NCI-H2107 (cell line): ENCODE measurements around the gene NTF3.

Experiments
- DNase-seq: peaks from one replicate; lab custom pipeline; 2025; lab: John Stamatoyannopoulos, UW

NTF3 gene

DNA sequence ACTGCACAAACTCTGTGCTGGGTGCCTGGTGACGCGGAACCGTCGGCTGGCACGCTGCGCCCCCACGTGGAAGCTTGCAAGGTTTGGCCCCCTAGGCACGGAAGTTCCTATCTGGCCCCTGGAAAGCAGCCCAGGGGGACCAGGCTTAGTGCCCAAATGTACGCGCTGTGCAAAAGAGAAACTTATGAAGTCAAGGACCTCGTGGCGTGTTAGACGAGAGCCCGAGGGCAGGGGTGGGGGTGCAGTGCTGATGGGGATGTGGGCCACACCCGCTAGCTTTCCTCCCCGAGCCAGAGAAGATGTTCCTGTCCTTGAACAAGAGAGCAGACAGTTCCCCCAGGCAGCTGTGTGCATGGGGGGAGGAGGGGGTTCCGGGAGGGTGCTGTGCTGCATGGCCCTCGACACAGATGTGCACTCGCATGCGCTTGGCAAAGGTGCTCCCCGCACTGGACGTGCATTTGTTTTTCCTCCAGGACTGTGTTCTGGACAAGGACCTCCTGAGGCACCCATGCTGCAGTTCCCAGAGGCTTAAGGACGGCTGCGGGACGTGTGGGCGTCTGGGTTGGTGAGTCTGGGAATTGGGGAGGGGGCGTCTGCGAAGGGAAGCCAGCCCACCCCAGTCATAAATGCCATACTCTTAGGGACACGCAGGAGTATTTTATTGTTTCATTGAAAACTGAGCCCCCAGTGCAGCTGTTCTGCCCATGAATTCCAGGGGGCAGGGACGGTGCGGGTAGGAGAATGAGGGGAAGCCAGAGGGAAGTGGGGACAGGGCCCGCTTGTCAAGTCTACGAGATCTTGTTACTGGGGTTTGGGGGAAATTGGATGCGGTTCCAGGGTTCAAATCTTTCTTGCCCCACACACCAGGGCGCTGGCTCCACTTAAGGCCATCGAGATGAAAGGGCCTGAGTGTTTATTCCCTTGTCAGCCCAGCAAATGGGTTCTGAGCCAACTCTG is 80.0 kb downstream of the NTF3 start:
- DNase-seq, result no peak

DNA sequence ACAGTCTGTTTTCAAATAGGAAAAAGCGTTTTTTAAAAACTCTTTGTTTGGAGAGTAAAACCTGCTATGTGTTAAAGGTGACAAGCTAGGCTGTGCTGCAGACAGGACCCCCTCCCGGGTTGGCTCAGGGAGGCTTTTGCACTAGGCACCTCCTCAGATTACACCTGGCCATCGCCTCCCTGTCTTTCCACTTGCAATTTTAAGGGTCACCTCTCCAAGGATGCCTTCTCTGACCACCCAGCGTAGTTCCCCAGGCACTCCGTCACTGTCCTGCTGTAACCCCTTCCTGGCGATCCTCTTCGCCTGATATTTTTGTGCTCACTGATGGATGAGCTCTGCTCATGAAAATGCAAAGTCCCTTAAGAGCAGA is 80.7 kb downstream of the NTF3 start:
- DNase-seq, result no peak

DNA sequence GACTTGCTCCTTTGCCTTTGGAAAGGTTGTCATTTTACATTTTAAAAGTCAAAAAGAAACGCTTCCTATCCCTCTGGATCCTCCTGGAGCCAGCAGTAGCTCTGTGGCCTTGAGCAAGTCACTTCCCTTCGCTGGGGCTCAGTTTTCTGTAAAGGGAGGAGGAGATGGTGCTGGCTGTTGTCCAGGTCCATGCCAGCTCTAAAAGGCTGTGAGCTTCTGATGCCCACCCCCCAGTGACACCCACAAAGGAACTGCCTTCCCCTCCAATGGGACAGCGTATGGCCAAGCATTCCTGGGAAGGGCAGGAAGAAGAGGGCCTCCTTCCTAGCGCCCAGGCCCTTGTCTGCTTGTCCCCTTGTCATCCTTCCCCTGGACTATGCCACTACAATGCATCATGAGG is 81.5 kb downstream of the NTF3 start:
- DNase-seq, result no peak

DNA sequence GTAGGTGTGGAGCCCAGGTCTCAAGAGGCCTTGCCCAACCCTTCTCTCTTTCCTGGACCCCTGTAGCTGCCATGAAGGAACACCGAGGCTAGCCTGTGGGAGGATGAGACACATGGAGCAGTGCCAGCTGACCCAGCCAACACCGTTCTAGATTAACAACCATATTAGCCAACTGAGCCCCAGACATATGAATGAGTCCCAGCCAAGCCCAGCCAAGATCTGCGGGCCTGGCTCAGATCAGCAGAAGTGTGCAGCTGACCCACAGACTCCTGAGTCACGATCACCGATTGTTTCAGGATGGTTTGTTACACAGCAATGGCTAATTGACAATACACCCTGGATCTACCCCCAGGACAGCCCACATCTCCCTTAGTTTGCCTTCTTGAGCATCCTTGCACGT is 82.1 kb downstream of the NTF3 start:
- DNase-seq, result no peak

DNA sequence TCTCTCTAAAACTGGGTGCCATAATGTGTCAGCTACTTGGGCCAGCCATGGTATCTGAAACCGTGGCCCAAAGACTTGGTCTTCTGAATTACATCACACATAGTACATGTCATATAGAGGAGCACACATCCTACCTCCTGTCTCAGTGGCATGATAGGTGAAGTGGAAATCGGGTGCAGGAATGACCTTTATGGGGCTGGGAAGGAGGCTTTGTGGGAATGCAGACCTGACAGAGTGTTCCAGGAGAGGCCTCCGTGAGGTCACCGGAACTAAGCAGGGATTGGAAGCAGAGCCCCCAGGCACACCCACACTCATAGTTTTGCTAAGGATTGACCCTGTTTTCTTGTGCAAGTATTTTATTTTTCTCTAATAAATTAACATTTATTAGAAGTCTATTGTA is 82.6 kb downstream of the NTF3 start:
- no peak for DNase-seq

DNA sequence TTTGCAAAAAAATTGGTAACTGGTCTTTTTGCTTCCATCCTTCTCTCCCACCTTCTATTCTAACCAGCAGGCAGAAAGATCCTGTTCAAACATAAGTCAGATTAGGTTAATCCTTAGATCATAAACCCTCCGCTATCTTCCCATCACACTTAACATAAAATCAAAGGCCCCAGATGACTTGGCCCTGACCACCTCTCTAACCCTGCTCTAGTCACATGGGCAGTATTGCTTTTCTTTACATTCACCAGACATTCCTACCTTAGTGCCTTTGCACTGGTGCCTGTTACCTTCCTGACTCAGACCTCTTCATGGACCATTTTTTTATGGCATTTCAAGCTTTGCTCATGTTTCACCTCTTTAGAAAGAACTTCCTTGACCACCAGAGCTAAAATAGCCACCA is 83.5 kb downstream of the NTF3 start:
- DNase-seq, result no peak

DNA sequence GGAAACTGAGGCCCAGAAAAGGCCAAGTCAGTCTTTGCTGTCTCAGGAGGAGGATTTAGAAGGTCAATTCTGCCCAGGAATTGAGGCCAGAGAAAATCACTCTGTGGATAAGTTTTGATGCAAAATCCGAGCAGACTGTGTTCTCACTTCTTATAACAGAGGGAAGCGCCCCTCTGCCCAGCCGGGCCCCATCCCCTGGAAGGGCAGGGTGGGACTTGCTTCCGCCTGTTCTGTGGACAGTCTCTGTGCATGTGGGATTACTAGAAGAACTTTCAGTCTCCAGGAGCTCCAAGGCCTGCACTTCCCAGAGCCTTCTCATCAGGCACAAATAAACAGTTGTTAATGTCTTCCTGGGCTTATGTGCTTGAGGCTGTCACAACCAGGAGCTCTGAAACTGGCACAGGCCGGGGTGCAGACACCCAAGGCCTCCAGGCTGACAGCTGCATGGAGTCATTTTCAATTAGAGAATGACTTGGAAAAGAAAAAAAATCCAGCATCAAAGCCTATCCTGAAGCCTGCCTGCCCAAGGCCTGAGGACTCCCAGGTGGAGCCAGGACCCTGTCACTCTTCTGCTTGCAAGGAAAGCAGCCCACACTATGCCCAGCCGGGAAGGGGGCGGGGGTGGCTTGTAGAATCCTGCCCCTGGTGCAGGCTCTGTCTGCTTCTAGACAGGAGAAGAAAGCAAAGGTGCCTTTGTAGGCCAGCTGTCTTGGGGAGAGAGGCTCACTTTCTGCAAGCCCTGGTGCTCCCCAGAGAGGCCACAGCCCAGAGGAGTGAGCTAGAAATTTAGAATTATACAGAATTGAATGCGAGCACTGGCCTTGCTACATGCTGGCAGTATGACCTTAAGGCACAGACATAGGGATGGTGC is 84.7 kb downstream of the NTF3 start:
- no peak for DNase-seq

DNA sequence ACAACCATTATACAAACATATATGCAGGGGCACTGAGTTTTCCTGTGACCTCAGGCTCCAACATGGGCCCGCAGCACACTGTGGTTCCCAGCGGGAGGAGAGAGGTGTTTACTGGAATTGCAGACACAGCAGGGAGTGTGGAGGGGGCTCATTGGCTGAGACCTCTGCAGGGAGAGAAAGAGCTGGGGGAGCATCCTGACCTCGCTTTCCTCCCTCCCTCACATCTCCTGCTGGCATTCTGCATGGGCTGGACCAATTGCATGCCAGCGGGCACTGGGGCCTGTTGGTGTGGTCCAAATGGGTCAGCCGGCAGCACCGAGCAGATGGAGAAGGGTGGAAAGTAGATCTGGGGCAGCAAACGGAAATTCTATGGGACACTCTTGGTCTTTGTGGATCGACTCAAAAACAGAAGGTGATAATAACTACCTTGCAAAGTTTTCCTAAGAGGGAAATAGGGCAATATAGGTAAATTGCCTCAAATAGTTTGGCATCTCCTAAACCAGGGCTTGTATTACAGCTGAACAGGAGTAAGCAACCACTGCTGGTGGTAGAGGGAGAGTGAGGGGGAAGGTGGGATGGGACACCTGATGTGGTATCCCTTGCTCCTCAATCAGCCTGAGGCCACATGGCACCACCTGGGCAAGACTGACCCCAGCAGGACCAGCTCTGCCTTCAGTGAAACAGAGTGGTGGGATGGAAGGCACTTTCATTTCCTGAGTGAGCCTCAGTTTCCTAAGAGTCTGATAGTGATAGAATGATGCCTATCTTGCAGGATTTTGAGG is 86.9 kb downstream of the NTF3 start:
- no peak for DNase-seq

DNA sequence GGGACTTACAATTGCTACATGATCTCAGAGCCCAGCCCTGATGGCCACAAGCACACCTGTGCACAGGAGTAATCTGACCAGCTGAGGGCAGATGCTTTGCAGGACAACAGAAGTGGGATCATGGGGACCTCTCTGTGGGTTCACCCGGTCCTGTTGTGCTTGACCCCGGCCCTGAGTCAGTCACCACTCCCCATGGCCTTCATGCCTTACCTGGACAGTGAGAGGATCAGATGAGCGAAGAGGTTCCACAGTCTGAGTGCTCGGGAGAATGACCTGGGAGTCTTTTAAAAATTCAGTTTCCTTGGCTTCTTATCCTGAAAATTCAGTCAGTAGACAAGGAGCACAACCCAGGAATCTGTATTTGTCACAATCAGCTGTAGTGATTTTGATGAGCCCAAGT is 88.1 kb downstream of the NTF3 start:
- DNase-seq, result no peak

DNA sequence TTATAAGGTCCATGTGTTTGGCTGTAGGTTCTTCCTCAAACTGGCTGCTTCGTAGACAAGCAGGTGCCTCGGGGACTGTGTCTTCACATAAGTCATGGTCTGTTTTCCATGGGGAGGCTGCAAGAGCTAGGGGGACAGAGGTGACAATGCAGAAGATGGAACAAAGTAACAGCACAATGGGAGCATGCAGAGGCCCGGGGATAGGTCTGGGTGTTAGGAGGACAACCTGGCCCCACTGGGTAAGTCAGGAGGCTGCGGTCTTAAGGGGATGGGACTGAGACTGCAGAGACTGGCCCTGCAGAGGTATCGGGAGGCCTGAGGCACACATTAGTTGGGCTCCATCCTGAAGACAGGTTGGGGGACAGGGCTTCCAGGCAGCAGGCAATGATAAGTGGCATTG is 88.9 kb downstream of the NTF3 start:
- DNase-seq, result no peak

DNA sequence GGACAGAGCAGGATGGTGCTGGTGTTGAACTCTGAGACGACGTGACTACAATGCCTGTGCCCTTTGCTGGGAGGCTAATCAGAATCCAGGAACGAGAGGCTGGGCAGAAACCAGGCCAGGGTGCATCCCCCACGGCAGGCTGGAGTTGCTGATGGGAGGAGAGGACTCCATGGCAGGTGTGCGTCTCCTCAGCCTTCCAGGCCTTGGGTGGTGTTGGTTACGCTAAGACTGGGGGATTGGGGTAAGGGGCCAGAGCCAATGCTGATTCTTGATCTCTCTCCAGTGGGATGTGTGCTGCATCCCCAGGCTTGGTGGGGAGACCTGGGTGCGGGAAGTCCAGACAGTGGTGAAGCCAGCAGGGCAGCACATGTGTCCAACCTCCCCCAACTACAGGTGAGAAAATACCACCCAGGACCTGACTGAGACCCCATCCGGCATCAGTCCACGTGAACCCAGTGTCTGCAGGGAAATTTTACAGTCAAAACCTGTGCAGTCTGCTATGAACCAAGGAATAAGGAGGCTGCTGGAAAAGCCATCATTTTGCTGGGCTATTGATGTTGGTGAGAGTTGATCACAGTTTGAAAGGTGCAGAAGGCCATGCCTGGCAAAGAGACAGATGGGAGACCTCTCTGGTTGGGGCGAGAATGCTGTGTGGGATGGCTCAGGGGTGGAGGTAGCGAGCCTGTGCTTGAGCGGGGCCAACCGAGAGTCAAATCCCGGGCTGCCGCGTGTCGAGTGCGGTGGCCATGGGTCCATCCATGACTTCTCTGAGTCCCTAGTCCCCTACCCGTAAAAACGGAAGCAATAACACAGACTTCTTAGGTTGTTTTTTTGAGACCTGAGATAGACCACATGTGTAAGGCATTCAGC is 89.8 kb downstream of the NTF3 start:
- no peak for DNase-seq

DNA sequence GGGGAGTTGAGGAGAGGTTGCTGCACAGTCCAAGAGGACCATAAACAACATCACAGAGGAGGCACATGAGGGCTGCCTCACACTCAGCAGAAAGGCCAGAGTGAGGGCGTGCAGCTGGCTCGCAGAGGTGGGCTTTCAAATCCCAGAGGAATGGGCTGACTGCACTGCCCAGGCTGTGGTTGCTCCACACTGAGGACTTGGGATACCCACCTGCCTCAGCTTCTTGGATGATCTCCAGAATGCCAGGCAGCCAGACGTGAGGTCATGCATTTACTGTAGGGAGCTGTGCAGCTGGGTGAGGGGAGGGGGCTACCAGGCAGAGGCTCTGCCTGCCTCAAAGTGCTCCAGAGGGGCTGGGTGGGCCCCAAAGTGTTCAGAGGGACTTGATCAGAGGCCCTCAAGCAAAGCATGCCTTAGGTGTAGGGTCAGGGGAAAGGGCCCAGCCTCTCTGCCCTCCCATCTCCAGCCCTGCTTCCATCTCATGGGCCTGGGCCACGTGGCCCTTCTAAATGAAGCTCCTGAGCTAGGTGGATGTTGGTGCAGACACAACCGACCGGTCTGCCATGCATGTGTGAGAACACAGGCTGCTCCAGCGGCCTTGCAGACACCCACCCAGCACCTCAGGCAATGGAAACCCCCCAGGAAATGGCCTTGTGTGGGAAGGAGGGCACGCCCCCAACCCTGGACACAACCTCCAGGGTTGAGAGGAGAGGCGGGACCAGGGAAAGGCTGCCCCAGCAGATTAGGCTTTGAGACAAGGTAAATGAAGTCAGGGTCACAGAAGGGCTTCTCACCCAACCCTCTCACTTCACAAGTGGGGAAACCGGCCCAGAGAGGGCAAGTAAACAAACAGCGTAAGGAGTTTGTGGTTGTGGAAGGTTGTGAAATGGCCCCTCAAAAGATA is 90.8 kb downstream of the NTF3 start:
- peak; percentile 69 for DNase-seq

DNA sequence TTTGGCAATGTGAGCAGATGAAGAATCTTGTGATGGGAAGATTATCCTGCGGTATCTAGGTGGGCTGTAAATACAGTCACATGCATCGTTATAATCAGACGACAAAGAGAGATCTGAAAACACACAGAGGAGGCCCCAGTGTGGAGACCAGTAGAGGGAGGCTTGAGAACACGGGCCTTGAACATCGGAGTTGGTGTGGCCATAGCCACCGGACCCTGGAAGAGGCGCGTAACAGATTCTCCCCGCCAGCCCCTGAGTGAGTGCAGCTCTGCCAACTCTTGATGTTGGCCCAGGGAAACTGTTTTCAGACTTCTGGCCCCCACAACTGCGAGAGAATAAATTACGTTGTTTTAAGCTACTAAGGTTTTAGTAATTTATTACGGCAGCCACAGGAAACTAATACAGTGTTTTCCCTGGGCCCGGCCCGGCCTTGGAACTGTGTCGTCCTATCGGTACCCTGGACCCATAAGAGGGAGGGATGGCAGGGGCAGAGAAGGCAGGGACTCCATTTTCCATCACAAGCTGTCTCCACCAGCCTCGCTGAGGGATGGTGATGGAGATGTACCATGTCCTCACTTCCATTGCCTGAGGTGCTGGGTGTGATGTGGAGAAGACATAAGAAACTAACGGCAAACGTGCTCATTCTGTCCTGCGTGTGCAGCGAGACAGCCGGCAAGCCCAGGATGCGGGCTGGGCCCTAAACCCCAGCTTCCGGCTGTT is 91.6 kb downstream of the NTF3 start:
- DNase-seq, result no peak

DNA sequence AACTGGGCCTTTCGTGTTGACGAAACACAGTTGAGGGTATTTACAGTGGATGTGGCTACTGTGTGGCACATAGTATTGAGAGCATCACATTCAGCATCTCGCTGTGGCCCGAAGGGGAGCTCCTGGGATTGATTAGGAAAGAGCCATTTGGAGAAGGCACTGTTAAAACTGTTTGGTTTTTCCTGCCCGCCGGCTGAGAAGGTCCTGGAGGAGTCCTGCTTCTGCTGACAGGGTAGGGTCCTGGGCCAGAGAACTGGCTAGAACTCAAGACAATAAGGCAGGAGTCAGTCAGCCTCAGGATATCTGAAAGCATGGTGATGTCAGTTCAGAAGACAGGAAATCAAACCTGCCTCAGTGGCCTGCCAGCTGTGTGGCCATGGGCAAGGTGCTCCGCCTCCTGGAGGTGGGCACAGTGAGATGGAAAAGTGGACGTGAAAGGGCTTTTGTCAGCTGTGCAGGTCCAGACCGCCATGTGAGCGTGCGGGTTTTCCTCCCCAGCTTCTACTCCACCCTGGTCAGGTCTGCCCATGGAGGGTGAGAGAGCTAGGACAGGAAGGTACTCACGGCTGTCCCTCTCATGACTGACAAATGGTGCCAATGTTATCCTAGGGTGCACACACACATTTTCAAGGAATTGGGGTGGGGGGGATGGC is 92.3 kb downstream of the NTF3 start:
- no peak for DNase-seq

DNA sequence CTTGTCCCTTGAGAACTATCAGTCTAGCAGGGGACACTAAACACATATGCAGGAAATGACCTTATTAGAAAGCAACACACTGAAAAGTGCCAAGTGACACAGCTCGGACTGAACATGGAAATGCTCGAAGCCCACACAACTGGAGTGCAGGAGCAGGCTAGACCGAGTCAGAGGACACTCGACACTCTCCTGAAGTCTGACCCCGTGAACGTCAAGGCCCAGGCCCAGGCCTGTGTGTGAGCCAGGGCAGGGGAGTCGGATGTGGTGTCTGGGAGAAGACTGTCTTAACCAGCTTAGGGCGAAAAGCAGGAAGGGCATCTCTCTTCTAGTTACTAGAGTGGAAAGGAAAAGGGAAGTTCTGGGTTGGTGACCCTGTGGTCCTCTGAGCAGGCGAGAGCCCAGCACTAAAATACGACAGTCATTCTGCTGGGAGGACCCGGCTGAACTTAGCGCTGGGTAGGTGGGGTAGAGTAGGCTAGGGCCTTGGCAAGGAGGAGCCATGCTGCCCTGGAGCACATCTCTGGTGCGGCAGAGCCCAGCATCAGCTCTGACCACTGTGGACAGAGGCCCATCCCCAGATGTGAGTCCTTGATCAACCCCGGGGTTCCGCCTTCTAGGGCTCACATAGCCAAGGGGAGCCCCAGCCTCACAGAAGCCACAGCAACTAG is 93.0 kb downstream of the NTF3 start:
- no peak for DNase-seq

DNA sequence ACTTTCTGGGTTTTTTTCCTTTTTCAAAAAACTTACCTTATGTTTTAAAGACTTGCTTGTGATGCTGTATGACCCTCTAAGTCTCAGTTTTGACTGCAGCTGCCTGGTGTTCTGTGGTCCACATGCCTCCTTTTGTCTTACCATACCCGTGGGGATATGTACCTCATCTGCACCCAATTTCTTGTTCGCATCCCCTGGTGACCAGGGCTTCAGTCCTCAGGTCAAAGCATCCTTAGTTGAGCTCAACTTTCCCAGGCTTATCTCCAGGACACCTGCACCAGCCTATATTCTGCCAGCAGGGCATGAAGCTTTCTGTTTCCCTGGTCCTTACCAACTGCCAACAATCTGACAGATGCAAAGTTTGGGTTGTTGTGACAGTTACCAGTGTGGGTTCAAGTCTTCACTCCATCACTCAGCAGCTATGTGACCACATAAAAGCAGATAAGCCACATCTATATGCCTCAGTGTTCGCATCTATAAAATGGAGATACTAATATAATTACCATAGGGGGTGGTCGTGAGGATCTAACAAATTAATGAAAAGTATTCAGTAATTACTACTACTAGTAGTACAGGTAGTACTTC is 94.0 kb downstream of the NTF3 start:
- DNase-seq, result no peak

DNA sequence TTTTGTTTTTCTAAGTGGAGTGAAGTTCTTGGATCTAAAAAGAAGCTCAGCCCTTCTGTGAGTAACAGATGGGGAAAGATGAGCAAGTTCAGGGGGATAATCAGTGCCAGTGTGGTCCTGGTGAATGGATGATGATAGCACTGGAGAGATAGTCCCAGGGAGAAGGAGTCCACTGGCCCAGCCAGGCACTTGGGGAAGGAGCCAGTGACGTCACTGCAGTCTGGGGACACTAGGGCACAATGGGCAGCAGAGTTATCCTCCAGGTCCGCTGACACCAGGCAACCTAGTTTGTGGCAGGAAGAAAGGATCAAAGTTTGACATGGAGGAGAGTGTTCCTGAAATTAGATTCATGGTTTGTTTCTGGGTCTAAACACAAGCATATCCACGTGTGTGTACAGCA is 101.5 kb downstream of the NTF3 start:
- no peak for DNase-seq
